WTC11 (cell line): ENCODE data around the gene HRH3. TPM values are rescaled to one million over a fixed set of nuclear protein-coding genes. Genes with fewer than 3 reads are reported as not detected.

Experiments used
- ATAC-seq: fragments of 200-7000 bp; cut with Tn5 transposase; 2 replicates; pipeline ENCODE4 v1.10.0; 2021; ENCODE audit warnings: mild to moderate bottlenecking, moderate library complexity
- CTCF ChIA-PET: fragments of 300-600 bp; sonication (Branson Sonifier 250); formaldehyde crosslinking; loops from one replicate; lab custom pipeline; 2021; ENCODE audit warnings: antibody characterized with exemption; lab: Charles Lee
- POLR2A ChIA-PET: fragments of 350-600 bp; sonication (Branson Sonifier 250); formaldehyde crosslinking; loops from one replicate; lab custom pipeline; 2021; ENCODE audit warnings: antibody characterized with exemption; lab: Charles Lee
- DNase-seq: peaks from one replicate; pipeline ENCODE4 v3.0.0; 2021; ENCODE audit warnings: low spot score
- H3K27ac Mint-ChIP-seq: 2 replicates; pipeline ENCODE4 v1.8.0; 2021; ENCODE audit warnings: mixed read lengths
- H3K27me3 Mint-ChIP-seq: 2 replicates; pipeline ENCODE4 v1.8.0; 2021; ENCODE audit warnings: low read depth, mild to moderate bottlenecking, moderate library complexity, mixed read lengths
- H3K36me3 Mint-ChIP-seq: 2 replicates; pipeline ENCODE4 v1.8.0; 2021; ENCODE audit warnings: mixed read lengths
- H3K4me1 Mint-ChIP-seq: 2 replicates; pipeline ENCODE4 v1.8.0; 2022; ENCODE audit warnings: mixed read lengths
- H3K4me3 Mint-ChIP-seq: 2 replicates; pipeline ENCODE4 v1.8.0; 2021; ENCODE audit warnings: mild to moderate bottlenecking, moderate library complexity, mixed read lengths
- H3K9me3 Mint-ChIP-seq: 2 replicates; pipeline ENCODE4 v1.8.0; 2021; ENCODE audit warnings: mixed read lengths
- ATF1 ChIP-seq: sonication (generic); formaldehyde crosslinking; IDR thresholded peaks from 2 replicates; pipeline ENCODE4 v1.8.1; 2023; ENCODE audit warnings: mild to moderate bottlenecking, moderate library complexity, missing genetic modification reagents
- EMX1 ChIP-seq: fragments of 250-450 bp; sonication (Bioruptor Pico); IDR thresholded peaks from 2 replicates; pipeline ENCODE4 v1.8.0; 2021; ENCODE audit warnings: mild to moderate bottlenecking
- FOXP1 ChIP-seq: sonication (generic); formaldehyde crosslinking; IDR thresholded peaks from 2 replicates; pipeline ENCODE4 v1.8.0; 2022; ENCODE audit warnings: missing genetic modification reagents, mild to moderate bottlenecking, moderate library complexity, borderline replicate concordance
- GTF2I ChIP-seq: fragments of 250-450 bp; sonication (Bioruptor Pico); conservative IDR thresholded peaks from 2 replicates; pipeline ENCODE4 v1.4.0; 2021; ENCODE audit warnings: mild to moderate bottlenecking
- KAT7 ChIP-seq: sonication (generic); formaldehyde crosslinking; IDR thresholded peaks from 2 replicates; pipeline ENCODE4 v1.8.1; 2023; ENCODE audit warnings: missing genetic modification reagents, mild to moderate bottlenecking, borderline replicate concordance
- MXD4 ChIP-seq: fragments of 250-450 bp; sonication (Bioruptor Pico); IDR thresholded peaks from 2 replicates; pipeline ENCODE4 v1.8.0; 2021; ENCODE audit warnings: mild to moderate bottlenecking, moderate library complexity, borderline replicate concordance
- NFE2L1 ChIP-seq: sonication (generic); formaldehyde crosslinking; IDR thresholded peaks from 2 replicates; pipeline ENCODE4 v1.8.1; 2023; ENCODE audit warnings: missing genetic modification reagents
- NR1H2 ChIP-seq: sonication (generic); formaldehyde crosslinking; IDR thresholded peaks from 2 replicates; pipeline ENCODE4 v1.9.0; 2021; ENCODE audit warnings: mild to moderate bottlenecking, moderate library complexity, missing genetic modification reagents
- PRRX2 ChIP-seq: fragments of 250-450 bp; sonication (Bioruptor Pico); IDR thresholded peaks from 2 replicates; pipeline ENCODE4 v1.8.0; 2021; ENCODE audit warnings: mild to moderate bottlenecking
- SMAD3 ChIP-seq: sonication (generic); formaldehyde crosslinking; IDR thresholded peaks from 2 replicates; pipeline ENCODE4 v1.8.0; 2022; ENCODE audit warnings: missing genetic modification reagents, mild to moderate bottlenecking, borderline replicate concordance
- SMAD4 ChIP-seq: sonication (generic); formaldehyde crosslinking; IDR thresholded peaks from 2 replicates; pipeline ENCODE4 v1.8.0; 2022; ENCODE audit warnings: mild to moderate bottlenecking, missing genetic modification reagents
- SOX15 ChIP-seq: fragments of 250-450 bp; sonication (Bioruptor Pico); IDR thresholded peaks from 2 replicates; pipeline ENCODE4 v1.9.0; 2021; ENCODE audit warnings: mild to moderate bottlenecking
- TEAD1 ChIP-seq: sonication (generic); formaldehyde crosslinking; IDR thresholded peaks from 2 replicates; pipeline ENCODE4 v1.8.0; 2022; ENCODE audit warnings: mild to moderate bottlenecking, missing genetic modification reagents
- total RNA-seq: library from RNA; stranded (reverse); gene quantifications from 3 replicates; pipeline ENCODE4 v1.2.3, GENCODE V29; 2021
- TF ChIP-seq, protein P1 (sequence below): fragments of 250-450 bp; sonication (Bioruptor Pico); IDR thresholded peaks from 2 replicates; pipeline ENCODE4 v1.9.0; 2021; ENCODE audit warnings: mild to moderate bottlenecking
- TF ChIP-seq, protein P2 (sequence below): fragments of 250-450 bp; sonication (Bioruptor Pico); IDR thresholded peaks from 2 replicates; pipeline ENCODE4 v1.9.0; 2021; ENCODE audit warnings: mild to moderate bottlenecking, borderline replicate concordance
- TF ChIP-seq, protein P3 (sequence below): sonication (generic); formaldehyde crosslinking; IDR thresholded peaks from 2 replicates; pipeline ENCODE4 v1.8.1; 2022; ENCODE audit warnings: mild to moderate bottlenecking, moderate library complexity, missing genetic modification reagents
- TF ChIP-seq, protein P4 (sequence below): sonication (generic); formaldehyde crosslinking; IDR thresholded peaks from 2 replicates; pipeline ENCODE4 v1.8.0; 2022; ENCODE audit warnings: mild to moderate bottlenecking, missing genetic modification reagents
- TF ChIP-seq, protein P5 (sequence below): fragments of 250-450 bp; sonication (Bioruptor Pico); IDR thresholded peaks from 2 replicates; pipeline ENCODE4 v1.9.0; 2021; ENCODE audit warnings: mild to moderate bottlenecking

The HRH3 gene
- total RNA-seq, 1 experiment from 2014 or later = 3.3 TPM

GRCh38 chr20:62240020-62240685 is 20.1 kb upstream of the HRH3 start:
- Mint-ChIP-seq H3K27me3 (no peaks in the 10 kb centered on the region), H3K4me3 (peak overlapping the region; percentile 84), H3K27ac (no peak overlapping the region; the same call in 1 of the 2 replicates), H3K36me3 (peaks cover 6% of the 10 kb centered on the region), H3K4me1 (peaks cover 22% of the 10 kb centered on the region), H3K9me3 (no peaks in the 10 kb centered on the region)
- ChIA-PET CTCF (no interaction called here), POLR2A (no interaction called here)
- no peak for ATAC-seq
- no peak for TF ChIP-seq ATF1 (CRISPR knock-in tag)
- no peak for TF ChIP-seq NFE2L1
- TF ChIP-seq, protein P1, sequence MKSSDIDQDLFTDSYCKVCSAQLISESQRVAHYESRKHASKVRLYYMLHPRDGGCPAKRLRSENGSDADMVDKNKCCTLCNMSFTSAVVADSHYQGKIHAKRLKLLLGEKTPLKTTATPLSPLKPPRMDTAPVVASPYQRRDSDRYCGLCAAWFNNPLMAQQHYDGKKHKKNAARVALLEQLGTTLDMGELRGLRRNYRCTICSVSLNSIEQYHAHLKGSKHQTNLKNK (CRISPR knock-in tag) = no peak
- TF ChIP-seq SMAD3 (CRISPR knock-in tag) = no peak
- no peak for TF ChIP-seq FOXP1
- TF ChIP-seq, protein P2, sequence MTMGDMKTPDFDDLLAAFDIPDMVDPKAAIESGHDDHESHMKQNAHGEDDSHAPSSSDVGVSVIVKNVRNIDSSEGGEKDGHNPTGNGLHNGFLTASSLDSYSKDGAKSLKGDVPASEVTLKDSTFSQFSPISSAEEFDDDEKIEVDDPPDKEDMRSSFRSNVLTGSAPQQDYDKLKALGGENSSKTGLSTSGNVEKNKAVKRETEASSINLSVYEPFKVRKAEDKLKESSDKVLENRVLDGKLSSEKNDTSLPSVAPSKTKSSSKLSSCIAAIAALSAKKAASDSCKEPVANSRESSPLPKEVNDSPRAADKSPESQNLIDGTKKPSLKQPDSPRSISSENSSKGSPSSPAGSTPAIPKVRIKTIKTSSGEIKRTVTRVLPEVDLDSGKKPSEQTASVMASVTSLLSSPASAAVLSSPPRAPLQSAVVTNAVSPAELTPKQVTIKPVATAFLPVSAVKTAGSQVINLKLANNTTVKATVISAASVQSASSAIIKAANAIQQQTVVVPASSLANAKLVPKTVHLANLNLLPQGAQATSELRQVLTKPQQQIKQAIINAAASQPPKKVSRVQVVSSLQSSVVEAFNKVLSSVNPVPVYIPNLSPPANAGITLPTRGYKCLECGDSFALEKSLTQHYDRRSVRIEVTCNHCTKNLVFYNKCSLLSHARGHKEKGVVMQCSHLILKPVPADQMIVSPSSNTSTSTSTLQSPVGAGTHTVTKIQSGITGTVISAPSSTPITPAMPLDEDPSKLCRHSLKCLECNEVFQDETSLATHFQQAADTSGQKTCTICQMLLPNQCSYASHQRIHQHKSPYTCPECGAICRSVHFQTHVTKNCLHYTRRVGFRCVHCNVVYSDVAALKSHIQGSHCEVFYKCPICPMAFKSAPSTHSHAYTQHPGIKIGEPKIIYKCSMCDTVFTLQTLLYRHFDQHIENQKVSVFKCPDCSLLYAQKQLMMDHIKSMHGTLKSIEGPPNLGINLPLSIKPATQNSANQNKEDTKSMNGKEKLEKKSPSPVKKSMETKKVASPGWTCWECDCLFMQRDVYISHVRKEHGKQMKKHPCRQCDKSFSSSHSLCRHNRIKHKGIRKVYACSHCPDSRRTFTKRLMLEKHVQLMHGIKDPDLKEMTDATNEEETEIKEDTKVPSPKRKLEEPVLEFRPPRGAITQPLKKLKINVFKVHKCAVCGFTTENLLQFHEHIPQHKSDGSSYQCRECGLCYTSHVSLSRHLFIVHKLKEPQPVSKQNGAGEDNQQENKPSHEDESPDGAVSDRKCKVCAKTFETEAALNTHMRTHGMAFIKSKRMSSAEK (CRISPR knock-in tag) = no peak
- TF ChIP-seq, protein P3, sequence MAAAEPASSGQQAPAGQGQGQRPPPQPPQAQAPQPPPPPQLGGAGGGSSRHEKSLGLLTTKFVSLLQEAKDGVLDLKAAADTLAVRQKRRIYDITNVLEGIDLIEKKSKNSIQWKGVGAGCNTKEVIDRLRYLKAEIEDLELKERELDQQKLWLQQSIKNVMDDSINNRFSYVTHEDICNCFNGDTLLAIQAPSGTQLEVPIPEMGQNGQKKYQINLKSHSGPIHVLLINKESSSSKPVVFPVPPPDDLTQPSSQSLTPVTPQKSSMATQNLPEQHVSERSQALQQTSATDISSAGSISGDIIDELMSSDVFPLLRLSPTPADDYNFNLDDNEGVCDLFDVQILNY (CRISPR knock-in tag) = no peak
- no peak for TF ChIP-seq NR1H2
- TF ChIP-seq KAT7 (CRISPR knock-in tag) = no peak
- TF ChIP-seq MXD4 = no peak
- no peak for TF ChIP-seq SMAD4 (CRISPR knock-in tag)
- TF ChIP-seq, protein P4, sequence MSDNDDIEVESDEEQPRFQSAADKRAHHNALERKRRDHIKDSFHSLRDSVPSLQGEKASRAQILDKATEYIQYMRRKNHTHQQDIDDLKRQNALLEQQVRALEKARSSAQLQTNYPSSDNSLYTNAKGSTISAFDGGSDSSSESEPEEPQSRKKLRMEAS = no peak
- no peak for TF ChIP-seq EMX1 (CRISPR knock-in tag)
- no peak for TF ChIP-seq GTF2I (CRISPR knock-in tag)
- TF ChIP-seq, protein P5, sequence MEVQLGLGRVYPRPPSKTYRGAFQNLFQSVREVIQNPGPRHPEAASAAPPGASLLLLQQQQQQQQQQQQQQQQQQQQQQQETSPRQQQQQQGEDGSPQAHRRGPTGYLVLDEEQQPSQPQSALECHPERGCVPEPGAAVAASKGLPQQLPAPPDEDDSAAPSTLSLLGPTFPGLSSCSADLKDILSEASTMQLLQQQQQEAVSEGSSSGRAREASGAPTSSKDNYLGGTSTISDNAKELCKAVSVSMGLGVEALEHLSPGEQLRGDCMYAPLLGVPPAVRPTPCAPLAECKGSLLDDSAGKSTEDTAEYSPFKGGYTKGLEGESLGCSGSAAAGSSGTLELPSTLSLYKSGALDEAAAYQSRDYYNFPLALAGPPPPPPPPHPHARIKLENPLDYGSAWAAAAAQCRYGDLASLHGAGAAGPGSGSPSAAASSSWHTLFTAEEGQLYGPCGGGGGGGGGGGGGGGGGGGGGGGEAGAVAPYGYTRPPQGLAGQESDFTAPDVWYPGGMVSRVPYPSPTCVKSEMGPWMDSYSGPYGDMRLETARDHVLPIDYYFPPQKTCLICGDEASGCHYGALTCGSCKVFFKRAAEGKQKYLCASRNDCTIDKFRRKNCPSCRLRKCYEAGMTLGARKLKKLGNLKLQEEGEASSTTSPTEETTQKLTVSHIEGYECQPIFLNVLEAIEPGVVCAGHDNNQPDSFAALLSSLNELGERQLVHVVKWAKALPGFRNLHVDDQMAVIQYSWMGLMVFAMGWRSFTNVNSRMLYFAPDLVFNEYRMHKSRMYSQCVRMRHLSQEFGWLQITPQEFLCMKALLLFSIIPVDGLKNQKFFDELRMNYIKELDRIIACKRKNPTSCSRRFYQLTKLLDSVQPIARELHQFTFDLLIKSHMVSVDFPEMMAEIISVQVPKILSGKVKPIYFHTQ (CRISPR knock-in tag) = no peak
- TF ChIP-seq PRRX2 (CRISPR knock-in tag) = no peak
- TF ChIP-seq TEAD1 (CRISPR knock-in tag) = no peak
- TF ChIP-seq SOX15 (CRISPR knock-in tag) = no peak
- no peak for DNase-seq
